Transverse colon (tissue), 4 donors: ENCODE measurements around the gene ABCC1. TPM values are rescaled to one million over a fixed set of nuclear protein-coding genes. Genes with fewer than 3 reads are reported as not detected.
"Not testable (repeated sequence)": the region's sequence is repeated elsewhere in the genome, so short reads cannot be mapped to it uniquely, and the experiment has no call there.

Experiments used
- DNase-seq: peaks from one replicate; pipeline ENCODE4 v3.0.0-alpha.2; 2019
- H3K27ac ChIP-seq, 4 donors: fragments of 200-600 bp; sonication (generic); 2 replicates each; pipeline ENCODE4 v1.5.1; 2016 to 2018; ENCODE audit warnings: inconsistent platforms in 4 of 4
- H3K27me3 ChIP-seq: fragments of 200-600 bp; sonication (generic); 2 replicates; pipeline ENCODE4 v1.5.1; 2017; ENCODE audit warnings: inconsistent platforms
- H3K36me3 ChIP-seq, 4 donors: fragments of 200-600 bp; sonication (generic); 2 replicates each; pipeline ENCODE4 v1.5.1; 2017 to 2019; ENCODE audit warnings: inconsistent platforms in 4 of 4
- H3K4me1 ChIP-seq, 4 donors: fragments of 200-600 bp; sonication (generic); 2 replicates each; pipeline ENCODE4 v1.5.1; 2017 to 2020; ENCODE audit warnings: inconsistent platforms in 4 of 4
- H3K4me3 ChIP-seq, 4 donors: fragments of 200-600 bp; sonication (generic); 1 replicate in 1 of 4; 2 replicates in 3 of 4; pipeline versions ENCODE4 v1.5.1 to v1.6.1; 2017 to 2019; ENCODE audit warnings: inconsistent platforms in 4 of 4
- H3K9me3 ChIP-seq, 2 donors: fragments of 200-600 bp; sonication (generic); 2 replicates each; pipeline ENCODE4 v1.5.1; 2017 to 2019; ENCODE audit warnings: inconsistent platforms in 2 of 2
- CTCF ChIP-seq, 5 experiments: fragments of 200-600 bp in 3 of 5; fragments of 450-650 bp in 2 of 5; sonication (generic) in 3 of 5; IDR thresholded peaks; 1 replicate in 2 of 5; 2 replicates in 3 of 5; pipeline ENCODE4 v1.5.1; 2016 to 2017; ENCODE audit warnings: antibody characterized with exemption in 5 of 5, inconsistent platforms in 3 of 5, mild to moderate bottlenecking in 2 of 5, moderate library complexity in 1 of 5
- EP300 ChIP-seq: sonication (generic); formaldehyde crosslinking; IDR thresholded peaks from one replicate; pipeline ENCODE4 v1.6.1; 2017; ENCODE audit warnings: antibody characterized with exemption, low read depth
- POLR2A ChIP-seq: fragments of 450-650 bp; IDR thresholded peaks from one replicate; pipeline ENCODE4 v1.6.1; 2016; ENCODE audit warnings: antibody characterized with exemption, mild to moderate bottlenecking, moderate library complexity
- POLR2AphosphoS5 ChIP-seq, 3 donors: sonication (generic); formaldehyde crosslinking; IDR thresholded peaks; one replicate each; pipeline ENCODE4 v1.6.1; 2016; ENCODE audit warnings: antibody characterized with exemption in 3 of 3
- WGBS, 2 donors: methylation state at CpG; one replicate each; pipeline ENCODE4 v1.1.5; 2018; ENCODE audit warnings: low coverage in 1 of 2; 5-methylcytosine and 5-hydroxymethylcytosine counted together
- in situ Hi-C, 4 donors: fragments of 200-750 bp; cut with MboI; loops; one replicate each; pipeline versions ENCODE4 v1.15.0 to v1.15.1; 2017; ENCODE audit warnings: low sequenced_read_pairs in 3 of 4, low pct_ligation_motif_present in 1 of 4, low pct_unique_long_range_greater_than_20kb in 1 of 4
- intact Hi-C: fragments of 100-400 bp; cut with DNase I; formaldehyde crosslinking; loops from one replicate; pipeline ENCODE4 v1.15.1; 2023; ENCODE audit warnings: low total_unique reads
- total RNA-seq, 4 donors: library from RNA; depleted of rRNA; stranded (reverse); fragments of >200 nt; gene quantifications; one replicate each; pipeline ENCODE4 v1.1.0, GENCODE V29; 2016

The ABCC1 gene
- total RNA-seq, 4 donors from 2014 or later, result 17.1 to 67.3 (median 36.9) TPM

DNA sequence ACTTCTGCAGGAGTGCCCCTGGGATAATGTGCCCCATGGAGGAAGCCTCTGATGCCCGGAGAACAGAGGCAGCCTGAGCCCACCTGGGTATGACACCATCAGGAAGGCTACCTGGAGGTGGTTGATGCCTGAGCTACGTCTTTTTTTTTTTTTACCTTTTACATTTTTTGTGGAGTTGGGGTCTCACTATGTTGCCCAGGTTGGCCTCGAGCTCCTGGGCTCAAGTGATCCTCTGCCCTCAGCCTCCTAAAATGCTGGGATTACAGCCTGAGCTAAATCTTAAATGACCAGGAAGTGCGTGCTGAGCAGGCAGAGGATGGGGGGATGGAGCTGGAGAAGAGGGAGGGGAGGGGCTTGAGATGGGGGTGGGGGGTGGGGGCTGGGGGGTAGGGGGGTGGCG, 241.1 kb downstream of the ABCC1 start:
- H3K4me1 ChIP-seq, result no peaks in the 10 kb centered on the region
- WGBS, 2 donors, result 87% methylated on average over 5 of the region's 5 CpGs; no CpG with 5 or more reads in 1 of the 2 donors
- peaks cover 0 to 4% (median 0%) of the 10 kb centered on the region in 4 donors for H3K36me3 ChIP-seq
- no peaks in the 10 kb centered on the region for H3K27me3 ChIP-seq
- H3K4me3 ChIP-seq, result no peak overlapping the region
- no peak for DNase-seq
- no peak overlapping the region for H3K27ac ChIP-seq
- H3K9me3 ChIP-seq, result no peaks in the 10 kb centered on the region
- TF ChIP-seq CTCF (IDR thresholded peaks at IDR 0.05), result no peak
- no peak for TF ChIP-seq POLR2AphosphoS5 (IDR thresholded peaks at IDR 0.05)
- no peak for TF ChIP-seq POLR2A
- TF ChIP-seq EP300, result no peak
- intact Hi-C loops (no loop called here), in situ Hi-C loops (no loop called here)

- intact Hi-C loops, H3K4me3 ChIP-seq, in situ Hi-C loops, H3K9me3 ChIP-seq, H3K36me3 ChIP-seq, DNase-seq, H3K27ac ChIP-seq, H3K27me3 ChIP-seq, H3K4me1 ChIP-seq: not testable (repeated sequence)
- WGBS, 2 donors, result 89% methylated on average over 12 of the region's 12 CpGs; no CpG with 5 or more reads in 1 of the 2 donors
Observed at GRCh38 chr16:16190966-16191365, 241.6 kb downstream of the ABCC1 start.

GRCh38 chr16:16191493-16192167, 242.2 kb downstream of the ABCC1 start:
- H3K4me3 ChIP-seq, result no peak overlapping the region
- DNase-seq, result no peak
- no peaks in the 10 kb centered on the region for H3K4me1 ChIP-seq
- intact Hi-C loops (no loop called here), in situ Hi-C loops (no loop called here)
- no peaks in the 10 kb centered on the region for H3K9me3 ChIP-seq
- no peak overlapping the region for H3K27ac ChIP-seq
- H3K36me3 ChIP-seq, result peaks cover 0 to 2% (median 0%) of the 10 kb centered on the region in 4 donors
- TF ChIP-seq CTCF (IDR thresholded peaks at IDR 0.05), result no peak
- TF ChIP-seq POLR2A, result no peak
- TF ChIP-seq POLR2AphosphoS5 (IDR thresholded peaks at IDR 0.05), result no peak
- TF ChIP-seq EP300, result no peak
- 61 to 71% methylated on average over 6 to 8 of the region's 8 CpGs for WGBS, 2 donors
- H3K27me3 ChIP-seq, result no peaks in the 10 kb centered on the region

Other genes starting within 250 kb of the ABCC1 start
- gene MYH11, start 92.6 kb upstream of the ABCC1 start, total RNA-seq, result 1,000 to 10,000 TPM in 2 of 4 donors, 100 to 1,000 TPM in 2; 619 to 1,914 (median 1,058) TPM
- gene CEP20, start 61.0 kb upstream of the ABCC1 start, total RNA-seq, result 10 to 100 TPM in 3 of 4 donors, 1 to 10 TPM in 1; 9.4 to 21.7 (median 20.8) TPM